NCI-H2107 treated with DMSO at 0.1 percent for 48 hours (cell line): Measurements from ENCODE around the gene STARD5.
"Not testable (repeated sequence)": the region's sequence is repeated elsewhere in the genome, so short reads cannot be mapped to it uniquely, and the experiment has no call there.

Experiments
- DNase-seq: peaks from one replicate; lab custom pipeline; 2025; ENCODE audit not compliant: unreplicated experiment; lab: John Stamatoyannopoulos, UW

STARD5 gene

DNA sequence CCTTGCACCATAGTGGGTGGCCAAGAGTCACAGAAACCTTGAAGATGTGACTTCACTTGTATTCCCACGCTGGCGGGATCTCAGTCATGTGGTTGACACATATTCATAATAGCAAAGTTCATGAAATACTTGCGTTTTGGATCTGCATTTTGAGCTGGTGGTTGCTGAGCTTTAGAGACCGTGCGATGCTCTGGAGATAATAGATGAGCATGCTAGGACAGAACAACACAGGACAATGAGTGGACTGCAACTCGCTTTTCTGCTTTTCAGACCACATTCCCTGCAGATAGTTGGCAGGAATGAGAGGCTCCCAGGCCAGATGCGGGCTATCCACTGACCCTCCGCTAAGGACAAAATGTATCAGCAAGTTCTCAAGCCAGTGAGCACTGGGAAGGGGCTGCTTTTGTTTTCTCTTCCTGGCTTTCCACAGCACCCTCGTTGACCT, 13.8 kb upstream of the STARD5 start:
- no peak for DNase-seq

DNA sequence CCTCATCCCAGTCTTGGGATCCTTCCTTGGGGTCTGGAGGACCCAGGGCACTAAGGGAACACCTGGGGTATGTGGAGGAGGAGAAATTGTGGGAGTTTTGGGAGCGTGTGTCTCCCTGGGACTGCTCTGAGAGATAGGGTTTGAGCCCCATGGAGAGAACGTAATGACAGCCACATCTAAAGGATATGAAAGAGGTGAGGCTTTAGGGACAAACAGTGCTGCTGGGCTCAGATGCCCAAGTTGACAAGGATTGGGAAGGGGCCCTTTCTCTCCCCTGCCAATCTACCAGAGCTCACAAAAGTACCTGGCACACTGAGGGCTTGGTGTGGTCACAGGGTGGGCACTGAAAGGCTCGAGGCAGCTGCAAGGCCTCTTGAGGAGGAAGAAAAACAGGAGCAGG, 13.3 kb upstream of the STARD5 start:
- DNase-seq, result no peak

DNA sequence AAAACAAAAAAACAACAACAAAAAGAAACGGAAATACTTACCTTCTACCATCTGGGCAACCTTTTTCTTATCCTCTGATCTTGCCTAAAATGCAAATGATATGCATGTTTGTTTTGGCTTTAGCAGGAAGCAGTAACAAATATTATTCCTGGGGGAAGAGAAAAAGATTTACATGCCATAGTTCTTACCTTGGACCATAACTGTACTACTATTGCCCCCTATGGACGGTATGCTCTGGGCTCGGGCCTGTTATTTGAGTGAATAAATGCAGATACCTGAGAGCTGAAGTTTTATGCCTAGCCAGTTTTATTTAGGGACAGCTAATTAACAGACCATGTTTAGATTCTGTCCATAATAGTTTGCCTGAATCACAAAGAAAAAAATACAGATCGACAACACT, 12.6 kb upstream of the STARD5 start:
- DNase-seq, result no peak

- no peak for DNase-seq
Observed at GRCh38 chr15:81335631-81336030, 11.7 kb upstream of the STARD5 start.

GRCh38 chr15:81334768-81335435, 11.0 kb upstream of the STARD5 start:
- no peak for DNase-seq

- no peak for DNase-seq
Observed at GRCh38 chr15:81333363-81333762, 9.4 kb upstream of the STARD5 start.

- DNase-seq, result no peak
Observed at GRCh38 chr15:81332326-81332725, 8.4 kb upstream of the STARD5 start.

- DNase-seq, result no peak
Observed at GRCh38 chr15:81331600-81331999, 7.7 kb upstream of the STARD5 start.

GRCh38 chr15:81331141-81331540, 7.2 kb upstream of the STARD5 start:
- not testable (repeated sequence) for DNase-seq

- no peak for DNase-seq
Observed at GRCh38 chr15:81330366-81331090, 6.6 kb upstream of the STARD5 start.

DNA sequence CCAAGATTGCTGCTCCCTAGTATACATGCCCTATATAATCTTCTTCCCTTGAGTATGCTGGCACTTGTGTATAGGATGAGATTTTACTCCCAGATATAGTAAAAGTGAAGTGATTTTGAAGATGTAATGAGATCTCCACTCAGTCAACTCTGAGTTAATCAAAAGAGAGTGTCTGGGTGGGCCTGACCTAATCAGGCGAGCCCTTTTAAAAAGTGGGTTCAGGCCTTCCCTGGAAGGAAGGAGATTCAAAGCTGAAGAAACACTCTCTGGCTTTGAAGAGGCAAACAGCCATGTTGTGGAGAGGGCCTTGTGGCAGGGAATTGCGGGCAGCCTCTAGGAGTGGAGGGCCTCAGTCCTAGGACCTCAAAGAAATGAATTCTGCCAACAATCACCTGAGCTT, 5.5 kb upstream of the STARD5 start:
- no peak for DNase-seq

GRCh38 chr15:81327516-81327915, 3.6 kb upstream of the STARD5 start:
- no peak for DNase-seq

GRCh38 chr15:81326466-81327212, 2.7 kb upstream of the STARD5 start:
- no peak for DNase-seq

- DNase-seq, result no peak
Observed at GRCh38 chr15:81323559-81323943, 390 bp downstream of the STARD5 start.

- DNase-seq, result no peak
Observed at GRCh38 chr15:81322676-81323253, 1.2 kb downstream of the STARD5 start.

DNA sequence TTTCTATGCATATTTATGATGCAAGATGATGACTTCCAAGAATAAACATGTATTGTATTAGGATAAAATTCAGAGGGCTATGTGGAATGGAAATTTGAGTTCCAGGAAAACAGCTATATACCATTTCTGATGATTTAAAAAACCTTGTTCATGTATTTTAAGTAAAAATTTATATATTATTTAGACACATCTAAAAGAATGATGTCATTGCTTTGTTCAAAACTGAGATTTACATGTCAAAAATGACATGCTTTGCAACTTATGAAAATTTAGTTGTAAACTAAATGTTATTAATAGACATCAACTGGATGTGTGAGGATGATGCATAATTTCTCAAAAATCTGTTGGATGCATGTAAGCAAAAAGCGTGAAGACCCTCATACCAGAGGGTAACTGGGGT, 2.3 kb downstream of the STARD5 start:
- DNase-seq, result no peak

DNA sequence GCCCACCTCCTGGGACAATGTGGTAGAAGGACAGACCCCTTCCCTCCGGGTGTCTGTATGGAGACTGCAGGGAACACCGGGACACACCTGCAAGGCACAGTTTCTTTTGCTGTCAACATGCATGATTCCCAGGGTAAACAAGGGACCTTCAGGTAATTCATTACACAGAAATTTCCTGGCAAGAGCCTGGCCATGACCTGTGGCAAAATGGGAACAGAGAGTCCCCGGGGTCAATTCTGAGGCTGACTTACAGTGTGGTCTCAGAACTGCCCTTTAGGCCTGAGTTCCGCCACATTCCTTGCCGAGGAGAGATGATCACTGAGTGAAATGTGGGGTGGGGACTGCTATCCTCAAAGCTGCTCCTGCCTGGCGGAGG, 6.3 kb downstream of the STARD5 start:
- DNase-seq, result no peak

DNA sequence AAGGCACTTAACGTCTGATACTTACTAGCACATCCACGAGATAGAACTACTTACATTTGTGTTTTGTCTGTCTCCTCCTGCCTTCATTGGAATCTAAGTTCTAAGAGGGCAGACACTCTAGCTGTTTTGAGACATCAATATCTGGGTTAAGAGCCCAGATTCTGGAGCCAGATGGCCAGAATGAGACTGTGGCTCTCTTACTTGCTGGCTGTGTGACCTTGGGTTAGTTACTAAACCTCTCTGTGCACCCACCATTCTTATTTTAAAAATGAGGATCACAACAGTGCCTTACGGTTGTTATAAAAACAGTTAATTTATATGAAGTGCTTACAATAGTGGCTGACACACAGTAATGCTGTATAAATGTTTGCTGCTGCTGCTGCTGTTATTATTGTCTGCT, 7.7 kb downstream of the STARD5 start:
- no peak for DNase-seq

- DNase-seq, result no peak
Observed at GRCh38 chr15:81315452-81316175, 8.3 kb downstream of the STARD5 start.

DNA sequence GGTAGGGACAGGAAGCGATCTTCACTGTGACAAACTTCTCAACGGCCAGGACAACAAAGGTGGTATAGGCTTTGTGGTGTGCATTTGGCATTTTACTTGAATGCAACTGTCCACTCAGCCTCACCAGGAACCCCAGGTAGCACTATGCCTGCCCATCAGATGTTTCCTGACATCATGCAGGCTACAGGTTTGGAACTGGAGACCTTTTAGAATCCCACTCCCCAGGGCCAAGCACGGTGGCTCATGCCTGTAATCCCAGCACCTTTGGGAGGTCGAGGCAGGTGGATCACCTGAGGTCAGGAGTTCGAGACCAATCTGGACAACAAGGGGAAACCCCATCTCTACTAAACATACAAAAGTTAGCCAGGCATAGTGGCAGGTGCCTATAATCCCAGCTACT, 9.6 kb downstream of the STARD5 start:
- no peak for DNase-seq

GRCh38 chr15:81313686-81314085, 10.3 kb downstream of the STARD5 start:
- DNase-seq, result no peak
